IMR-90 (cell line): Measurements from ENCODE around the gene RAB31.

ENCODE experiments used
- POLR2A ChIP-seq: IDR thresholded peaks from 2 replicates; pipeline ENCODE4 v1.6.1; 2012; ENCODE audit warnings: mild to moderate bottlenecking, low read depth, low read length
- USF2 ChIP-seq: fragments of 150-350 bp; IDR thresholded peaks from 2 replicates; pipeline ENCODE4 v1.6.1; 2017; ENCODE audit warnings: mild to moderate bottlenecking, antibody characterized with exemption, low read length, low read depth

- no peak for TF ChIP-seq USF2
- TF ChIP-seq POLR2A: no peak
Measured at GRCh38 chr18:9753846-9754245, 45.7 kb downstream of the RAB31 start.
